Measurements from ENCODE around the gene TDRD9.
A peak's percentile ranks its signal among the peaks of the same experiment; 100 is the strongest.
"Not testable (repeated sequence)": the region's sequence is repeated elsewhere in the genome, so short reads cannot be mapped to it uniquely, and the experiment has no call there.

TDRD9 gene

DNA sequence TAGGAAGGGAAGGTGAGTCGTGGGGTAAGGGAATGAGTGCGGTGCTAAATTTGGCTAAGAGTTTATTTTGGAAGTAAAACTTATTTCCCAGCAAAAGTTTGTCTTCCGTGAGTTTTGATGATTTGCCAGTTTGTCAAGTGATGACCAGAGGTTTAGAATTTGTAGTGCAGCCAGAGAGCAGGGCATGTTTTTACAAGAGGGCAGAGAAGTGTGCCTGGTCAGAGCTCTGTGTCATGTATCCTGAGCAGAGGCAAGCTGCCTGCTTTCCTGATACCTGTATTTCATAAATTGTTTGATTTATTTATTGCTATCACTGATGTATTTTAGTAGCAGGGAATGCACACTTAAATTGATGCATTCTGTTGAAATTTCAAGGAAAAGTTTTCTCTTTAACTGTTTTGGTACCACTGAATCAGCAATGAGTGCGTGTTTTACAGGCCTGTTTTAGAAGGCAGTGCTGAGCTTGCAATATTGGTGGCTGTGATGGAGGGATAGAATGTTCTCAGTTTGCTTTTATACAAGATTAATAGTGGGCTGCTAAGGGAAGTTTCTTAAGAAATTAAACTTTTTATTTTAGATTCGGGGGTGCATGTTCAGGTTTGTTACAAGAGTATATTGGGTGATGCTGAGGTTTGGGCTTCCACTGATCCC, 33.8 kb downstream of the TDRD9 start:
- no peaks in the 10 kb centered on the region for H3K36me3 ChIP-seq (ENCODE audit: control insufficient read depth, insufficient read depth, low read length, severe bottlenecking)
- H3K9ac ChIP-seq (ENCODE audit: low read length): no peak overlapping the region
- no peak overlapping the region for H3K4me3 ChIP-seq (ENCODE audit: low read length)
- H3K27me3 ChIP-seq (replicated peaks; ENCODE audit: control insufficient read depth, insufficient read depth, low read length): peaks cover 4% of the 10 kb centered on the region
- H3K9me3 ChIP-seq (ENCODE audit: control insufficient read depth, low read length): no peaks in the 10 kb centered on the region
- no peaks in the 10 kb centered on the region for H3K4me1 ChIP-seq (ENCODE audit: control insufficient read depth, insufficient read depth, low read length)
- DNase-seq (ENCODE audit: low read depth): no peak

DNA sequence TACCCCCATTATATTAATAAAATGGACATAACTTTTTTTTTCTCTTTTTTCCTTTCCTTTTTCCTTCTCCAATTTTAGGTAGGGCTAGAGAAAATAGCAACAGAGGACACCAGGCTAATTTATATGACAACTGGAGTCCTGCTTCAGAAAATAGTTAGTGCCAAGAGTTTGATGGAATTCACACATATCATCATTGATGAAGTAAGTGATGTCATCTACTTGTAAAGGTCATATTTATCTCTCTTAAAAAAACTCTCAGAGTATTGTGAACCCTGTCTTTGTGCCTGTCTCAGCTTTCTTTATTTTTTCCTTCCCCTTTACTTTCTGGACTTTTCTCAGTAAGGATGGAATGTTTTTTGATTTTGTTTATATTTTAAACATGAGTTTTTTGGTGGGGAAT, 38.4 kb downstream of the TDRD9 start:
- no peak overlapping the region for H3K9ac ChIP-seq (ENCODE audit: low read length)
- DNase-seq (ENCODE audit: low read depth): no peak

GRCh38 chr14:103969961-103970360, 41.7 kb downstream of the TDRD9 start:
- Histone ChIP-seq H3K36me3 (ENCODE audit: control insufficient read depth, insufficient read depth, low read length, severe bottlenecking) (no peaks in the 10 kb centered on the region), H3K27me3 (replicated peaks; ENCODE audit: control insufficient read depth, insufficient read depth, low read length) (peaks cover 15% of the 10 kb centered on the region), H3K4me3 (ENCODE audit: low read length) (no peak overlapping the region), H3K4me1 (ENCODE audit: control insufficient read depth, insufficient read depth, low read length) (no peaks in the 10 kb centered on the region), H3K9ac (ENCODE audit: low read length) (no peak overlapping the region), H3K9me3 (ENCODE audit: control insufficient read depth, low read length) (no peaks in the 10 kb centered on the region)
- DNase-seq (ENCODE audit: low read depth): no peak

More for the DNA sequence above, 38.4 kb downstream of the TDRD9 start:
- peaks cover 14% of the 10 kb centered on the region for H3K27me3 ChIP-seq (replicated peaks; ENCODE audit: control insufficient read depth, insufficient read depth, low read length)
- no peaks in the 10 kb centered on the region for H3K9me3 ChIP-seq (ENCODE audit: control insufficient read depth, low read length)
- no peaks in the 10 kb centered on the region for H3K4me1 ChIP-seq (ENCODE audit: control insufficient read depth, insufficient read depth, low read length)
- H3K36me3 ChIP-seq (ENCODE audit: control insufficient read depth, insufficient read depth, low read length, severe bottlenecking): no peaks in the 10 kb centered on the region
- no peak overlapping the region for H3K4me3 ChIP-seq (ENCODE audit: low read length)

GRCh38 chr14:103973354-103973753, 45.1 kb downstream of the TDRD9 start:
- H3K9ac ChIP-seq (ENCODE audit: low read length): no peak overlapping the region
- peaks cover 4% of the 10 kb centered on the region for H3K9me3 ChIP-seq (ENCODE audit: control insufficient read depth, low read length)
- no peaks in the 10 kb centered on the region for H3K36me3 ChIP-seq (ENCODE audit: control insufficient read depth, insufficient read depth, low read length, severe bottlenecking)
- H3K4me1 ChIP-seq (ENCODE audit: control insufficient read depth, insufficient read depth, low read length): no peaks in the 10 kb centered on the region
- peaks cover 5% of the 10 kb centered on the region for H3K27me3 ChIP-seq (replicated peaks; ENCODE audit: control insufficient read depth, insufficient read depth, low read length)
- no peak overlapping the region for H3K4me3 ChIP-seq (ENCODE audit: low read length)
- no peak for DNase-seq (ENCODE audit: low read depth)

DNA sequence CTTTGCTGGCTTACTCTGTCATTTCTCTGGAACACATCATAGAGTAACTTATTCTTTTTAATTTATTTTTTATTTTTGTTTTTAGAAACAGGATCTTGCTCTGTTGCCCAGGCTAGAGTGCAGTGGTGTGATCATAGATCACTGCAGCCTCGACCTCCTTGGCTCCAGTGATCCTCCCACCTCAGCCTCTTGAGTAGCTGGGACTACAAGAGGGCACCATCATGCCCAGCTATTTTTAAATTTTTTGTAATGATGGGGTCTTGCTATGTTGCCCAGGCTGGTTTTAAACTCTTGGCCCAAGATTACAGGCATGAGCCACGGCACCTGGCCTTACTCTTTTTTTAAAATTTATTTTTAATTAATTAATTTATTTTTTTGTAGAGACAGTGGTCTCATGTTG, 46.3 kb downstream of the TDRD9 start:
- no peak overlapping the region for H3K9ac ChIP-seq (ENCODE audit: low read length)
- H3K9me3 ChIP-seq (ENCODE audit: control insufficient read depth, low read length): peaks cover 4% of the 10 kb centered on the region
- H3K4me3 ChIP-seq (ENCODE audit: low read length): no peak overlapping the region
- H3K36me3 ChIP-seq (ENCODE audit: control insufficient read depth, insufficient read depth, low read length, severe bottlenecking): no peaks in the 10 kb centered on the region
- H3K4me1 ChIP-seq (ENCODE audit: control insufficient read depth, insufficient read depth, low read length): no peaks in the 10 kb centered on the region
- no peak for DNase-seq (ENCODE audit: low read depth)
- H3K27me3 ChIP-seq (replicated peaks; ENCODE audit: control insufficient read depth, insufficient read depth, low read length): peaks cover 5% of the 10 kb centered on the region

- H3K4me1 ChIP-seq (ENCODE audit: control insufficient read depth, insufficient read depth, low read length); H3K27me3 ChIP-seq (replicated peaks; ENCODE audit: control insufficient read depth, insufficient read depth, low read length); H3K36me3 ChIP-seq (ENCODE audit: control insufficient read depth, insufficient read depth, low read length, severe bottlenecking); H3K9ac ChIP-seq (ENCODE audit: low read length); H3K4me3 ChIP-seq (ENCODE audit: low read length); H3K9me3 ChIP-seq (ENCODE audit: control insufficient read depth, low read length): not testable (repeated sequence)
- DNase-seq (ENCODE audit: low read depth): peak; percentile 17
Measured at GRCh38 chr14:103980623-103981238, 52.5 kb downstream of the TDRD9 start.

DNA sequence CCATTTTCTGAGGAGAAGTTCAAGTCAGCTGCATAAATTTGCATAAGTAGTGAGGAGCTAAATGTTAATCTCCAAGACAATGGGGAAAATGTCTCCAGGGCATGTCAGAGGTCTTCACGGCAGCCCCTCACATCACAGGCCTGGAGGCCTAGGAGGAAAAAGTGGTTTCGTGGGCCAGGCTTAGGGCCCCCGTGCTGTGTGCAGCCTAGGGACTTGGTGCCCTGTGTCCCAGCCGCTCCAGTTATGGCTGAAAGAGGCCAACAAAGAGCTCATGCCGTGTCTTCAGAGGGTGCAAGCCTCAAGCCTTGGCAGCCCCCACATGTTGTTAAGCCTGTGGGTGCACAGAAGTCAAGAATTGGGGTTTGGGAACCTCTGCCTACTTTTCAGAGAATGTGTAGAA, 55.9 kb downstream of the TDRD9 start:
- H3K36me3 ChIP-seq (ENCODE audit: control insufficient read depth, insufficient read depth, low read length, severe bottlenecking): no peaks in the 10 kb centered on the region
- H3K9me3 ChIP-seq (ENCODE audit: control insufficient read depth, low read length): peaks cover 19% of the 10 kb centered on the region
- peaks cover 11% of the 10 kb centered on the region for H3K27me3 ChIP-seq (replicated peaks; ENCODE audit: control insufficient read depth, insufficient read depth, low read length)
- DNase-seq (ENCODE audit: low read depth): no peak
- H3K9ac ChIP-seq (ENCODE audit: low read length): no peak overlapping the region
- H3K4me1 ChIP-seq (ENCODE audit: control insufficient read depth, insufficient read depth, low read length): no peaks in the 10 kb centered on the region
- no peak overlapping the region for H3K4me3 ChIP-seq (ENCODE audit: low read length)

GRCh38 chr14:103989034-103989433, 60.8 kb downstream of the TDRD9 start:
- Histone ChIP-seq H3K4me3 (ENCODE audit: low read length) (no peak overlapping the region), H3K9me3 (ENCODE audit: control insufficient read depth, low read length) (peaks cover 32% of the 10 kb centered on the region), H3K27me3 (replicated peaks; ENCODE audit: control insufficient read depth, insufficient read depth, low read length) (peaks cover 28% of the 10 kb centered on the region), H3K36me3 (ENCODE audit: control insufficient read depth, insufficient read depth, low read length, severe bottlenecking) (no peaks in the 10 kb centered on the region), H3K4me1 (ENCODE audit: control insufficient read depth, insufficient read depth, low read length) (no peaks in the 10 kb centered on the region), H3K9ac (ENCODE audit: low read length) (no peak overlapping the region)
- DNase-seq (ENCODE audit: low read depth): no peak

DNA sequence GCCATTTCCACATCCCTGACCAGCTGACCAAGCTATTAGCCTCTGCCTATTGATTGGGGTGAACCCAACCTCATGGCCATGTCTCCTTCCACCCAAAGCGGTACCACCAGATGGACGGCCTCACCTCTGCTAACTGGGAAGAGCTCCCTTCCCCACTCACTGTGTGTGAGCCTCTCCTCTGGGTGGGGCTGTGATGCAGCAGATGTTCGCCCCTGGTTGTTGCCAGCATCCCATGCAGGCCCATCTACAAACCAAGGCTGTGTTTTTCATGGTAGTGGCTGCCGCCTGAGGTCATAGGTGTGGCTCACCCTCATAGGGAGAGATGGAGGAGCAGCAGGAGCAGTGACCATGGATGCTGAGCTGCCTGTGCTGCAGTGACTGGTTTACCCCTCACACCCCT, 61.7 kb downstream of the TDRD9 start:
- no peaks in the 10 kb centered on the region for H3K4me1 ChIP-seq (ENCODE audit: control insufficient read depth, insufficient read depth, low read length)
- H3K27me3 ChIP-seq (replicated peaks; ENCODE audit: control insufficient read depth, insufficient read depth, low read length): peaks cover 28% of the 10 kb centered on the region
- no peak for DNase-seq (ENCODE audit: low read depth)
- H3K9ac ChIP-seq (ENCODE audit: low read length): no peak overlapping the region
- no peak overlapping the region for H3K4me3 ChIP-seq (ENCODE audit: low read length)
- H3K36me3 ChIP-seq (ENCODE audit: control insufficient read depth, insufficient read depth, low read length, severe bottlenecking): no peaks in the 10 kb centered on the region
- H3K9me3 ChIP-seq (ENCODE audit: control insufficient read depth, low read length): peaks cover 32% of the 10 kb centered on the region

DNA sequence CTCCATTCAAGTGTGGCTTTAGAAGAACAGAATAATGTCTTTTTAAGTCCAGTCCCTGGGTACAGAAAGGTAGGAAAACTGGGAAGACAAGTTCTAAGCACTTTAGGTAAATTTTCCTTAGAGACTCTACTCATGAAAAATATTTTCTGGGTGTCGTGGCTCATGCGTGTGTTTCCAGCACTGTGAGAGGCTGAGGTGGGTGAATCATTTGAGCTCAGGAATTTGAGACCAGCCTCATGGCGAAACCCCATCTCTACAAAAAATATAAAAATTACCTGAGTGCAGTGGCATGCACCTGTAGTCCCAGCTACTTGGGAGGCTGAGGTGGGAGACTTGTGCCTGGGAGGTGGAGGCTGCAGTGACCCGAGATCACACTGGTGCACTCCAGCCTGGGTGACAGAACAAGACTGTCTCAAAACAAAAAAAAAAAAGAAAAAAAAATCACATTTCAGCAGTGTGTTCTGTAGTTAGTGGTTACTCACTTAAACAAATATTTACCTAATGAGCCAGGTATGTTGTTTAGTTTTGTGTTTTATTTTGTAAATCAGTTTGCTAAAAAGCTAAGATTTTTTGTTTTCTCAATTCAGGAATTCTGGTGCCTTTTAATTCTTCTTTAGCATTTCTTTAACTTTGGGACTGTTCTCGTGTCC, 66.4 kb downstream of the TDRD9 start:
- Histone ChIP-seq H3K9ac (ENCODE audit: low read length) (no peak overlapping the region), H3K27me3 (replicated peaks; ENCODE audit: control insufficient read depth, insufficient read depth, low read length) (peaks cover 47% of the 10 kb centered on the region), H3K4me3 (ENCODE audit: low read length) (no peak overlapping the region), H3K4me1 (ENCODE audit: control insufficient read depth, insufficient read depth, low read length) (no peaks in the 10 kb centered on the region), H3K9me3 (ENCODE audit: control insufficient read depth, low read length) (peaks cover 8% of the 10 kb centered on the region), H3K36me3 (ENCODE audit: control insufficient read depth, insufficient read depth, low read length, severe bottlenecking) (no peaks in the 10 kb centered on the region)
- DNase-seq (ENCODE audit: low read depth): no peak

DNA sequence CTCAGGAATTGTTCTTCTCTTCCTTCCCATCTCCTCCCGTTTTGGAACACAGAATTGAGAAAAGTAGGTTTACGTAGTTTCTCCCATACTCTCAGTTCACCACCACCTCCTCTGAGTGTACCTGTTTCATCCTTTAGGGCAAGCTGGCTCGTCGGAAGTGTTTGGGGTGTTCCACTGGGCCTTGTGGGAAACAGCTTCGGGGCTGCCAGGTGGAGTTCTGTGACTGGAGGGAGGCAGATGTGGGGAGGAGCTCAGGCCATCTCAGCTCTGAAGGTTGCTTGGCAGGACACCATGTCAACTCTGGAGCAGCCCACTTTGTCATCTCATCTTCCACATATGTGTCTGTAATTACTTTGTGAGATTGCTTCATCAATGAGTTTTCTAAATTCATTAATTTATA, 67.6 kb downstream of the TDRD9 start:
- no peaks in the 10 kb centered on the region for H3K9me3 ChIP-seq (ENCODE audit: control insufficient read depth, low read length)
- DNase-seq (ENCODE audit: low read depth): no peak
- no peaks in the 10 kb centered on the region for H3K4me1 ChIP-seq (ENCODE audit: control insufficient read depth, insufficient read depth, low read length)
- H3K36me3 ChIP-seq (ENCODE audit: control insufficient read depth, insufficient read depth, low read length, severe bottlenecking): no peaks in the 10 kb centered on the region
- H3K9ac ChIP-seq (ENCODE audit: low read length): no peak overlapping the region
- H3K27me3 ChIP-seq (replicated peaks; ENCODE audit: control insufficient read depth, insufficient read depth, low read length): peaks cover 46% of the 10 kb centered on the region
- H3K4me3 ChIP-seq (ENCODE audit: low read length): no peak overlapping the region

Data from adipocyte (in vitro differentiated cells).